HG02642 (cell line): ENCODE results near the gene LYSMD1.

Experiments used
- ATAC-seq: cut with Tn5 transposase; IDR thresholded peaks from one replicate; pipeline ENCODE4 v1.9.1; 2021; ENCODE audit warnings: mild to moderate bottlenecking; ENCODE audit not compliant: unreplicated experiment, poor library complexity

The LYSMD1 gene

GRCh38 chr1:151176514-151177045 lies 10.9 kb upstream of the LYSMD1 start:
- no peak for ATAC-seq

GRCh38 chr1:151175863-151176262 lies 10.2 kb upstream of the LYSMD1 start, which contains the start of gene TMOD4:
Gene TMOD4, minus strand, starts transcription at chr1:151175981. Its CDS starts 1,106 bp downstream, at chr1:151174875.
- ATAC-seq, result no peak

DNA sequence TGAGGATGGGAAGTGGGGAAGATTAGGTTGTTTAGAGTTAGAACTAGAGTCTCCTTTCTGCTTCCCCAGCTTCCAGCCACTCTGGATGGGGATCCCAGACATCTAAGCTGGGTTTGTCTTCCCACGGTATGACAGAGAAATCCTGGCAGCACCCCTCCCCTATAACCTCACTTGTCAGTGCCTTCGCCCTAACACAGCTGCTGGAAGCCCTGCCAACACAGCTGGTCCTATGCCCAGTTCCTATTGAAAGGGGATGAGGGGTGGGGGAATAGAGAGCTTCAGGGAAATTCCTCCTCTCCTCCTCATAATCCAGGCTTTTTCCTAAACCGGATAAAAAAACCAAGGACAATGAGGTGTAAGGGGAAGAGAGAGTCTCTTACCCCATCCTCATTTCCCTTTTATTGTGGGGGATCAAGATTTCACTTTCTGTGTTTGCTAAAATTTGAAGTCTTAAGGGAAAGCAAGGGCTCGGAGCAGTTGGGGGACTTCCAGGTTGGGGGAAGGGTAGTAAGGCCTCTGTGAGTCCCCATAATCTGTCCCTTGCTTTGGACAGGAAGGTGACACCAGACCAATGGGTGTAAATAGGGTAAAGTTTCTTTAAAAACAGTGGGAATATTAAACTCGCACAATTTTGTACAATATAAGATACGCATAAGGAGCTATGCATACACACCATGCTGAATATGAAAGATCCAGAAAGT lies 9.5 kb upstream of the LYSMD1 start:
- no peak for ATAC-seq

- no peak for ATAC-seq
Measured at GRCh38 chr1:151171190-151171589, 5.5 kb upstream of the LYSMD1 start.

GRCh38 chr1:151167116-151167515 lies 1.4 kb upstream of the LYSMD1 start:
- no peak for ATAC-seq

- no peak for ATAC-seq
Measured at GRCh38 chr1:151166505-151166956, 829 bp upstream of the LYSMD1 start.

GRCh38 chr1:151165281-151165737 lies 393 bp downstream of the LYSMD1 start:
- ATAC-seq, result no peak

DNA sequence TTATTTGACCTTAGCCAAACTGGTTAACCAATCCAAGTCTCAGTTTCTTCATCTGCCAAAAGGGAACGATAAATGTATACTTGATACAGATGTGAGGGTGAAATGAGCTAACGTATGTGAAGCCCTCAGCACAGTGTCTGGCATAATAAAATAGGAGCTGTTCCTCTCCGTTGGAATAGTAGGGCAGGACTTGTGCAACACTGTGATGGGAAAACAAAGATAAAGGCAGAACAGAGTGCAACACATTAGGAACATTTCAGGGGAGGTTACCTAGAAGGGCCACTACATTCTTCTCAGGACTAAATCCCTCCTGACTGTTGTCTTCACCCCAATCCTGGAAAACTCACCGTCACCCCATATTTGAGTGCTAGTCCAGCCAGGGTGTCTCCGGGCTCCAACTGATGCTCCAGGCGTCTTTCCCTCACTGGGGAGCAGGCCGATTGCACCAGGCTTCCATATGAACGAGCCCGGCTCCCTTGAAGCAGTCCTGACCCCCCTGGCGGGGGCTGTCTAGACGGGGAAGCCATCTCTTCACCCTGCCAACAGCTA lies 896 bp downstream of the LYSMD1 start:
- ATAC-seq, result no peak

DNA sequence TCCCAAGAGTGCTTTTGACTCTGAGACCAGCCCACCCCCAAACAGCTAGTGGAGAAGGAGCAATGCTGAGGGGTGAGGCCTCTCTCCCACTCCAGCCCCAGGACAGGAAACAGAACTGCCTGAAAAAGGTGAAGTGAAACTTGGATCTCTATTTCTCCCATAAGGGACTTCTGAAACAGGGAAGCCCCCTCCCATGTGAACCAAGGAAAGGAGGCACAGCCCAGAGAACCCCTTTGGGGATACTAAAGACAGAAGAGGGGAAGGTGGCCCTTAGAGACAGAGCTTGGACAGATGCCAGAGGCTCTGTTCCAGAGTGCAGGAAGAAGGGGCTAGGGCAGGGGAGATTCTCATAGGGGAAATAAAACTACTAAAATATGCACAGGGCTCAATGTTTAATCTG lies 6.3 kb downstream of the LYSMD1 start:
- no peak for ATAC-seq

- no peak for ATAC-seq
Measured at GRCh38 chr1:151158751-151159251, 6.9 kb downstream of the LYSMD1 start.

DNA sequence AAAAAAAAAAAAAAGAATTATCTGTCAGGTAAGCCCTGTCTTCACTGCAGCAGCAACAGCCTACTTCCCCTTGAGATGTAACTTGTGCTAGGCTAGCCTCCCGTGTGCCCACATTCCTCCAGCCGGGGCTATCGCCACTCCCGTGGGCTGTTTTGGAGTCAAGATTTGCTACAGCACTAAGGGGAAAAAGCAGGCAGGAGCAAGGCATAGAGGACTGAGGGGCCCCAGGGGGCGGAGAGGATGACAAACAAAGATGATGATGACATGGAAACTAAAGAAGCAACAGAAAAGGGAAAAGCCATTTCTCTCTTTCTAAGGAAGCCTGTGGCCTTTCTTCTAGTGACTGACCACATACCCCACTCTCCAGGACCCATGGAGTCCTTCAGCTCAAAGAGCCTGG lies 7.4 kb downstream of the LYSMD1 start:
- ATAC-seq, result no peak

DNA sequence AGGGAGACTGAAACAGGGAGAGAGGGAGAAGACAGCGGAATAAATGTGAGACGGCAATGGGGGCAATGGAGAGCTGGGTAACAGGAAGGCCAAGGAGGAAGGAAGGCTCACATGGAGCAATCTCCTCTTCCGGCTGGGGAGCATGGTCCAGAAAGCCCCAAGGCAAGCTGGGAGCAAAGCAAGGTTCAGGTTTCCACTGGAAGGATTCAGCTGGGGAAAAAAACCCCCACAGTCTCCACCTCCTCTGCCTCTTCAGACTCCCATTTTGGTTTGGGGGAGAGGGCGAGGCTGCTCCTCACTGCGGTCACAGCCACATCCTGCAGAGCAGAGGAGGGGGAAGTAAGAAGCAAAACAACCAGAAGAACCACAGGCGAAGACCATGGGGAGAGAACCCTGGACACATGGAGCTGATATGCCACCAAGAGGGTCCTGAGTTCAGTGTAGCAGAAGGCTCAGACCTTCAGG lies 8.6 kb downstream of the LYSMD1 start:
- ATAC-seq, result peak; percentile 26

DNA sequence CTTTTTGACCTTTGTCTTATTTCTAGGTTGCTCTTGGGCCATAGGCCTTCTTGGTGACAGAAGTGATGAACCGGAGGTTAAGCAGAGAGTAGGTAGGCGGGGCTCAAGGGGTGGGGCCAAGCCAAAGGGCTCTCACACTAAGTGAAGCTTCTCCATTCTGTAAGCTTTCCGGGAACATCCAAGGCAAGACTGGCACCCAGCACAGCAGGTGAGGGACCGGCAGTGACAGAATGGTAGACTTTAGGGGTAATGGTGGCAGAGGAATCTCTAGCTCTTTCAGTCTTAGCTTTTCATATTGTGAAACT lies 9.2 kb downstream of the LYSMD1 start, which contains the start of gene TNFAIP8L2:
TSS of gene TNFAIP8L2 (plus strand) at position 135 of the 305 bp plus-strand sequence. CDS start 2,049 bp downstream, outside the sequence.
- ATAC-seq, result peak; percentile 69

DNA sequence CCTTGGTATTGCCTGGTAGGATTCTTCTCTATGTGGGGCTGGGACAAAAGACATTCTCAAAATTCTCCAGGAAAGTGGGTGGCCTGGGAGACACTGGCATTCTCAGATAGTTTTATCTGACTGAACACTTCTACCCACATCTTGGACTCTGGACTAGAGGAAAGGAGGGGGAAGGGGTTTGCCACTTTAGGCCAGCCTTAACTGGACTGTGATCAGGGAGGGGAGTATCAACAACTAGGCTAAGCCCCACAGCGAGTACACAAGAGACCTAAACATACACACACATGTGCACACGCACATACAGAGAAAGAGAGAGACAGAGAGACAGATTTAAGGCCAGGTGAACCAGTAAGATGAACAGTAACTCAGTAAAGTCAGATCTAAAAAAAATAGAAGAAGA lies 18.0 kb downstream of the LYSMD1 start:
- ATAC-seq, result no peak

GRCh38 chr1:151147132-151147503 lies 18.6 kb downstream of the LYSMD1 start:
- peak; percentile 4 for ATAC-seq

DNA sequence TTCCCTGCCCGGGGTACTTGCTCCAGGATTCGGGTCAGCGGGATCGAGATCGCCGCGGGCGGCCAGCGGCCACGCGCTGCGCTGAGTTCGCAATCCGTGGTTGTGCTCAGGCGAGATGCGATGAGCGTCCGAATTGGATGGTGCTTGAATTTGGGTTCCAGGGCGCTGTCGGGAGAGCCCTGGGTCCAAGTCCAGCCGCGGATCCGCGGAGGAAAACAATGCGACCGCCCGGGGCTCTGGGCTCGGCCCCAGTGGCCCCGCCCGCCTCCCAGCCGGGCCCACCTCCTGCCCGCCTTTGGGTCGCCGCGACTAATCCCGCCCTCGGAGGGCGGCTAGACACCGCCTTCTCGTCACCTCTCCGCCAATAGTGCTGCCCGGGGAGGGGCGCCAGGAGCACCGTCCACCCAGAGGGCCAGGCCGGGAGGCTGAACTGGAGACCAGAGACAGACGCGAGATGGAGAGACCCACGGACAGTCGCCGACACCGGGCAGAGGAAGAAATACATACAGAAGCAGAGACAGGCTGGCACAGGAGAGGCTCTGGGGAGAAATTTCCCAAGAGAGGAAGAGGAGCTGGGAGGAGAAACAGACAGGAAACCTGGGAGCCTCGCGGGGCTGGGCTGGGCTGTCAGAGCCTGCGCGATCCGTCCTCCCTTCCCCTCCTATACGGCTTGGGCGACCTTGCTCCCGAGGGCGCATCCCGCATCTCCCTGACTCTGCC lies 19.1 kb downstream of the LYSMD1 start, which contains the start of gene SEMA6C:
TSS of gene SEMA6C (minus strand) at position 220 of the 720 bp plus-strand sequence. CDS start 4,010 bp downstream, outside the sequence.
- peak; percentile 99 for ATAC-seq

DNA sequence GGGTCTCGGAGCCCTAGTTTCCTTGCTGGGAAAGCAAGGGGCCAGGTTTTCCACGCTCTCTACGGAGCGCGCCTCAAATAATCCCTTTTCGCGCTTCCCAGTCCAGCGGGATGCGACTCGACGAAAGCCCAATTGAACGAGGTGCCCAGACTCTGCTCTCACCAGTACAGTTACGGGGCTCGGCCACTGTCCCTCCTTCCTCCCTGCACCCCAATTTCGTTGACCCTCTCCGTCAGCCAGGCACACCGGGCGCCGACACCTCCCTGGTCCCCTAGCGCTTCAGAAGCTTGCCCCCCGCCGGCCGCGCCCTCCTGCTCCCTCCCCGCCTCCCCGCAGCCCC lies 19.7 kb downstream of the LYSMD1 start:
- peak; percentile 4 for ATAC-seq

DNA sequence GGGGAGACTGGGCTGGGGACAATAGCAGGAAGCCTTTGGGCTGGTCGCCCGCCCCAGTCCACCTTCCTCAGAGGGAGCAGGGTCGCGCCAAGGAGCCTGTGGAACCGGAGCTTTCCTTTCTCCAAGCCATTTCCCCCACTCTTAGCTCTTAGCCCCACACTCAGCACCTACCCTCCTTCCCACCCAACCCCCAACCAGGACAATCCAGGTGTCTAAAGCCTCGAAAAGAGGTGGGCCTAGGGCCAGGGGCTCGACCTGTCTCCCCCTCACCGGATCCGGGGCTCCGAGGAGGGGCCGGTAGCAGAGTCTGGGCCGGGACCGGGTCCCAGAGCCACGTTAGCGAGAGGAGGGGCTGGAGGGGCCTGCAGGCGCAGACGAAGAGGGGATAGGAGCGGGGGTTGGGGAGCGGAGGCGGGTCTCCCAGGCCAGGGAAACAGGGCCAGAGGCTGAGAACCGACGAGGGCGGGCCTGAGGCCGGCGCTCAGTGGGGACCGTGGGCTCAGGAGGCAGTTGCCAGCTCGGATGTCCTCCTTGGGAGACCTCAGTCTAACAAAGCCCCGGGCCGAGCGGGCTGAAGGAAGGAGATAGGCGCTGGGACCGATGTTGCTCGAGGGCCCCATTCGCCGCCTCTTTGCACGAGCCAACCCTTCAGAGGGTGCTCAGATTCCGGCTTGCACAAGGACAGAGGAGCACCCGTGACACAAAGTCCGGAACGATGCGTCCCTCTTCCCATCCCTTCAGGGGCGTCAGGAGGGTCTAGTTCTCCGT lies 20.2 kb downstream of the LYSMD1 start:
- ATAC-seq, result no peak

DNA sequence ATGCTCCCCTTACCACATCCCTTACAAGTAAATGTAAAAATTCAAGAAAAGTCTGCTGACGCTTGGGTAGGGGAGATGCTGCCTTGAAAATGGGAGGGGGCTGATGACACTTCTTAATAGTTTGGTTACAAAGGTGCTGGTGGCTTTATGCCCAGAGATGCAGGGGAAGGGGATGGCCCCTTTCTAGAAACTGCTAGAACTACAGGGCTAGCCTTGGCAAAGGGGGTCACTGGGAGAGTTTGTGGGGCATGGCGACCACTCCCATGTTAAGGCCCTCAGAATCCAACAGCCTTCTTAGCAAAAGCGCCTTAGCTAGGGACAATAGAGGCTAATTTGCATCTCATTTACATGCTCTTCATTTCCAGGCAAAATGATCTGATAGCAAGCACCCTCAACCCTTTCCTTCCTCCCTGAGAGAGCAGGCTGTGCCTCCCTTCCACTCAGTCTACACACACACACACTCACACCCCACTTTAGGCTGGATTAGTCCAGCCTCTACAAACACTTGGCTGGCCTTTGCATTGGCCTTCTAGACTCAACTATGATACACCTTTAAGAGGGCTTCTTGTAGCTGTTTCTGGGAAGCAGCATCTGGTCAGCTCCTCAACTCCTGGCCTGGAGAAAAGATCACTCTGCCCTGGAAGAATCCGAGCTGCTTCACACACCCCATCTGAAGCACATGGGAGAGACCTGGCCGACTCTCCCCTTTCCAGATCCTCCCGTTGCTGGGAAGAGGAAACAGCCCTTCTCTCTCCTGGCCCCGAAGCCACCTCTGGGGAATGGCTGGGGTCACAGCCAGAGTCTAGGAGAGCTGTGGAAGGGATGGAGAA lies 21.0 kb downstream of the LYSMD1 start:
- no peak for ATAC-seq
